Osteoblast (primary cell): ENCODE data around the gene ZNF136. TPM values are rescaled to one million over a fixed set of nuclear protein-coding genes. Genes with fewer than 3 reads are reported as not detected.

Experiments used
- total RNA-seq: library from RNA; depleted of rRNA; stranded (reverse); fragments of >200 nt; gene quantifications from 2 replicates; pipeline ENCODE4 v1.2.3, GENCODE V29; 2012

The ZNF136 gene
- total RNA-seq, 1 donor, result 8.7 TPM

Other genes with a start within 250 kb of the ZNF136 start
- 9.4 and 10.6 TPM in 2 replicates for gene ZNF700, start 238.0 kb upstream of the ZNF136 start, total RNA-seq
- 2.5 and 2.9 TPM in 2 replicates for gene ZNF763, start 198.1 kb upstream of the ZNF136 start, total RNA-seq
- 4.1 and 5.1 TPM in 2 replicates for gene ZNF433, start 127.4 kb upstream of the ZNF136 start, total RNA-seq
- gene ZNF878, start 110.1 kb upstream of the ZNF136 start, total RNA-seq, result 0.29 and 0.36 TPM in 2 replicates
- gene ZNF844, start 98.4 kb upstream of the ZNF136 start, total RNA-seq, result 10.0 and 10.9 TPM in 2 replicates
- gene ZNF20, start 22.7 kb upstream of the ZNF136 start, total RNA-seq, result 6.9 and 9.4 TPM in 2 replicates
- 13.0 and 13.6 TPM in 2 replicates for gene ZNF625, start 6.4 kb upstream of the ZNF136 start, total RNA-seq
- gene ZNF44, start 131.8 kb downstream of the ZNF136 start, total RNA-seq, result 10.0 and 11.2 TPM in 2 replicates
- gene ZNF563, start 170.5 kb downstream of the ZNF136 start, total RNA-seq, result 4.3 and 4.4 TPM in 2 replicates
- gene ZNF442, start 202.6 kb downstream of the ZNF136 start, total RNA-seq, result 3.5 and 4.0 TPM in 2 replicates
- gene ZNF799, start 238.2 kb downstream of the ZNF136 start, total RNA-seq, result 3.2 and 3.3 TPM in 2 replicates